Cardiac fibroblast (primary cell): Measurements from ENCODE around the gene PKDCC.
A peak's percentile ranks its signal among the peaks of the same experiment; 100 is the strongest.

Experiments
- DNase-seq, 2 donors: peaks; one replicate each; pipeline versions ENCODE4 v3.0.0 to v3.0.0-alpha.2; 2010; ENCODE audit warnings: low read depth in 2 of 2
- H3K4me3 ChIP-seq, 2 donors: replicated peaks in 1 of 2; 1 replicate in 1 of 2; 2 replicates in 1 of 2; pipeline ENCODE4 v1.5.1; 2011; ENCODE audit warnings: low read depth in 2 of 2, low read length in 2 of 2, mild to moderate bottlenecking in 2 of 2, moderate library complexity in 1 of 2
- CTCF ChIP-seq: IDR thresholded peaks from one replicate; pipeline ENCODE4 v1.5.1; 2011; ENCODE audit warnings: low read depth, mild to moderate bottlenecking, low read length, inconsistent platforms

PKDCC gene

GRCh38 chr2:42044939-42045338 lies 2.9 kb upstream of the PKDCC start:
- no peak for TF ChIP-seq CTCF
- H3K4me3 ChIP-seq = no peak overlapping the region
- no peak for DNase-seq

GRCh38 chr2:42045352-42045751 lies 2.5 kb upstream of the PKDCC start:
- no peak for TF ChIP-seq CTCF
- no peak for DNase-seq

DNA sequence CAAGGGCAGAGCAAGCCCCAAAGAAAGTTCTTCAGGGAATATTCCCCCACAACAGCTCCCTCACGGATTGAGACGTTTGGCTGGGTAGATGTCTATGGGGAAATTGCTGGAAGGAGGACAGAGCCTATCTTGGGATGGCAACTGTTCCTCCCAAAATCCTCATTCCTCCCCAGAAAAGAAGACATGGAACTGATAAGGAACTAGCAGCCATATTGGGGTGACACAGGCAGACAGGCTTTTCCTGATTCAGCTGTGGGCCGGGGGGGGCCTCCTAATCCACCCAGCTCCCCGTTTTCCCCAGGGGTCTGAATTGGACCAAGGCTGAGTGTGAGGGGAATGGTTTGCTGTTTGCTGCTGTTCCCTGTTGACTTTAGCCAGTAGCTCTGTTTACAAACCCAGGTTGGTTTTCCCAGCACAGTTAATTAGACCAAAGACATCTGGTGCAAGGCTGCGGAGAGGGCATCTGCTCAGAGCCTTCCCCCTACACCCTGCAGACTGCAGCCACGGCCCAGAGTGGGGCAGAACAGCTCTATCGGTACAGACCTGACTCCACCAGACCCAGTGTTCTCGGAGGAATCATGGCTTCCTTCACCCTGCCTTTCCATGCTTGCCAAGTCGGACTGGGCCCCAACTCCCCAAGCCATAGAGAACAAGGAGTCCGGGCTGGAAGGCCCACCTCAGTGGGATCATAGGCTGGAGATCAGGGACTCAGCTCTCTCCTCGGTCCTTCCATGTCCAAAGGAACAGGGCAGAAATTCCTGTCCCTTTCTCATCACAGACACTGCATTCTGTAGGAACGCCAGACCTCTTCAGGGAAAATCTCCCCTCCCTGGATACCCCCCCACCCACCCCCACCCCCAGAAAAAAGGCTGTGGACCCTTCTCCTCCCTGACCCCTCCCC lies 1.7 kb upstream of the PKDCC start:
- DNase-seq = no peak
- no peak for TF ChIP-seq CTCF
- H3K4me3 ChIP-seq = no peak overlapping the region

More at GRCh38 chr2:42045352-42045751, 2.5 kb upstream of the PKDCC start:
- H3K4me3 ChIP-seq = no peak overlapping the region

GRCh38 chr2:42046819-42047487 lies 868 bp upstream of the PKDCC start:
- DNase-seq = peak in 1 of 2 donors; percentile 67
- no peak for TF ChIP-seq CTCF
- H3K4me3 ChIP-seq = peak overlapping the region; percentile 64 to 72

- peak overlapping the region; percentile 64 to 91 for H3K4me3 ChIP-seq
- peak; percentile 25 to 70 for DNase-seq
- no peak for TF ChIP-seq CTCF
Measured at GRCh38 chr2:42048299-42049220, 739 bp downstream of the PKDCC start.

DNA sequence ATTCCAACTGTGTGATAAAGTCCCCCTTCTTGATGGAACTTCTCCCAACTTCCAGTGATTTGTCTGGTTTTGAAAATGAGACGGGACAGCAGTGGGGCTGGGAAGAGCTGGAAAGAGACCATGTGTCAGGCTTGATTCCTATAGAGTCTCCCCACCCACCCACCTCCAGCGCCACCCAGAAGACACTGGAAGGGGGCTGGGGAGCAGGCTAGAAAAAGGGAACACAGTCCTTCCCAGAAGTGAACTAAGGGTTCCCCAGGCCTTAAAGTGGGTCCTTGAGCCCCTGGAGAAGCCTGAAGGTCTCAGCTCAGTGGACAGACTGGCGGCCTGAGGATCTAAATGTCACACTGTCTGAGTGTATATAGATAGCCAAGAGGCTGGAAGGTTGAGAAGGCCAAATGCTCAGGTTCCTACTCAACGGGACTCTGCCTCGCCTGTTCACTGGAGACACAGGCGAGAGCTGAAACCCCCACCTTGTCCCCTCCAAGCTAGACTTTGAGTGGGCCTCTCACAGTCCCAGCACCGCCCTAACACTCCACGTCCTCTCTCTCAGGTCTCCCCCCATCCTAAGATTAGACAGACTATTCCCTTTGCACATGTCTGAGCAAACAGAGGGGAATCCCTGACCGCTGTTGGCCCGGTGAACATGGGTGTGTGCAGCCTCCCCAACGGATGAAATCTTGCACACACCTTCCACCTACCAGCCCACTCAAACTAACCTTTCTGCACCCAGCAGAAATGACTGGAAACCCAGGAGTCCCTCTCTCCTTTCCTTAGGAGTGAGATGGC lies 1.6 kb downstream of the PKDCC start:
- DNase-seq = no peak
- TF ChIP-seq CTCF = no peak
- H3K4me3 ChIP-seq = peak overlapping the region; percentile 64 to 91
